Metanephros (tissue), 1 donor: Measurements from ENCODE around the gene DPEP1. TPM values are rescaled to one million over a fixed set of nuclear protein-coding genes. Genes with fewer than 3 reads are reported as not detected.

Source experiments
- total RNA-seq: library from RNA; depleted of rRNA; stranded (reverse); fragments of >200 nt; gene quantifications from one replicate; pipeline ENCODE4 v1.2.3, GENCODE V29; 2014

The DPEP1 gene
- 42.4 TPM for total RNA-seq

DNA sequence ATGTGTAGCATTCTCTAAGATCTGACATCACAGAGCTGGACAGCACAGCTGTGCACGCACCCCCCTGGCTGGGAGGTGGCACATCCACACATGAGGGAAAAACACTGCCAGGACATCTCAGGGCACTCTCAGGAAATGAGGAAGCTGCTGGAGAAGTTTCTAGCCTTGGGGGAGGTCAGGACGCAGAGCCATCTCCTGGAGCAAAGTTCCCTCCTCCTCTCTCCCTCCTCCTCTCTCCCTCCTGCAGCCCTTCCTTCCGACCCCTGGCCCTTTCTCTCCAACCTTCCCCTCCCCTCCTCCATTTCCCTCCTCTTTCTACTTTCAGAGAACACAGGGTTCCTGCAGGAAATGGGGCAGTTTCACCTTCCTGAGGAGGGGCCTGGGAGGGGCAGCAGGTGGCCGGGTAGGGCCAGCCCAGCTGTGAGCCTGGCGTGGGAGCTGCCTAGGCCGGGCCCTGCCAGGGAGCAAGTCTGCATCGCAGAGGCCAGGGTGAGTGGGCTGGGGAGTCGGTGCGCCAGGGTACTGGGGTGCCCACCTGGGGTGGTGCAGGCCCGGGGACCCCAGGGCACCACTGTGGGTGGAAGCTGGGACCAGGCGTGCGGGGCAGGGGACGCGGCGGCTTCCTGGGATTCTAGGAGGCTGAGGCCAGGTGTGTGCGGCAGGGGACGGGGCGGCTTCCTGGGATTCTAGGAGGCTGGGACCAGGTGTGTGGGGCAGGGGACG is at the start of gene DPEP1:
DPEP1 (plus strand) TSS at position 412 of the 723 bp plus-strand sequence. CDS start 16,769 bp downstream, outside the sequence.

DNA sequence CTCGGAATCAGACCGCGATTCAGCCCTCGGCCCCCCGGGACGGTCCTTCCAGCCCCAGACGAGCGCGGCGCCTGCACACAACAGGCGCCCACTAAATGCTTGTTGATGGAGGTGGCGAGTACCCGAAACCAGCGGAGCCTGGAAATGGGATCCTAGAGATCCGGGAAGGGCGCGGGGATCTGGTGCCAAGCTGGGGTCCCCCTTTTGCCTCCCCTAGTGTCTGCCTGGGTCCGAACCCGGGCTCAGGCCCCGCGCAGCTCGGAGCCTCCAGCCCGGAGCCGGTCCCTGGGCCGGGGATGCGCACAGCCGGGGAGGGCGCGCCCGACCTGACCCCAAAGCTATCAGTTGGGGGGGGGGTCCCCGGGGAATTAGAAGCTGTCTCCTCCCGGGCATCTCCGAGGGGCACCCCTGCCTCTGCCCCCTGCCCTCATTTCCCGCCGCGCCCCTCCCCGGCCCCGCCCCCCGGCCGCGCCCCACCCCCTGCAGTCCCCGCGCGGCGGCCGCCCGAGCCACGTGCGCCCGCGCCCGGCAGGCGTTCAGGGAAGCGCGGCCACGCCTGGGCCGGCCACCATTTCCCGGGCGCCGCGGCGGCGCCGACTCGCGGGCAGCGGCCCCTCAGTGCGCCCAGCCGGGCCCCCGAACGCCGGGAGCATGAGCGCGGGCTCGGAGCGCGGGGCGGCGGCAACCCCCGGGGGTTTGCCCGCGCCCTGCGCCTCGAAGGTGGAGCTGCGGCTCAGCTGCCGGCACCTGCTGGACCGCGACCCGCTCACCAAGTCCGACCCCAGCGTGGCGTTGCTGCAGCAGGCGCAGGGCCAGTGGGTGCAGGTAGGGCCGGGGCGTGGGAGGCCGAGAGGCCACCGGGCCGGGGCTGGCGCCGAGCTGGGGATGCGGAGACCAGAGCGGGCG is 37.9 kb upstream of the DPEP1 start, which contains the start of gene CPNE7:
CPNE7 (plus strand) TSS at position 512 of the 906 bp plus-strand sequence; CDS start at position 652, 140 bp downstream.

DNA sequence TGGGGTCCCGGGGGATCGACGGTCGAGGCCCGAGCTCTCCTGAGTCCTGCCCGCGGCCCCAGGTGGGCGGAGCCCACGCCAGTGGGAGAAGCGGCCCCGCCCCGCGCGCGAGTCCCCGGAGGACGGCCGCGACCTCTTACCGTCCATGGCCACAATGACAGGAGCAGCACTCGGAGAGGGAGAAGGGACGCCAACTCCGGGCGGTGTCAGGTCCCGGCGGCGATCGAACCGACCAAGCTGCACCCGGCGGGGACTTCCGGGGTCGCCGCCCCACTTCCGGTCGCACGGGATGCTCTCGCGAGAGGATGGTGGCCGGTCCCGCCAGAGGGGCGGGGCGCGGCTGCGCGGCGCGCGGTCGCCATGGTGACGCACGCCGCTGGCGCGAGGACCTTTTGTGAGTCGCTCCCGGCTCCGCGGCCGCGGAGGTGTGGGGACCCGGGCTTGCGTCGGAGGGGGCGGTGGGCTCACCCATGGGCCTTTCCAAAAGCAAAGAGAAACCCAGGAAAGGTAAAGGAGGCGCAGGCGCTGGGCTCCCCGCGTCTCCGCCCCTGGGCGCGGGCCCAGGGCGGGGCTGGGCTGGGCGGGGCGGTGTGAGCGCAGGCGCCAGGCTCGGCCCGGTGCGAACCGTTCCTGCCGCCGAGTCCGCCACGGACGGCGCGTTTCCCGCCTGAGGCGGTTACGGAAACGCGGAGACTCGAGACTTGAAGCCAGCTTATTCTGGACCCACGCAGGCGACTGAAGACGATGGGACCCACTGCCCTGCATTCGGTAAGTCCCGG is 44.2 kb downstream of the DPEP1 start, which contains the start of the genes CHMP1A and SPATA33:
CHMP1A (minus strand) TSS at position 267 of the 779 bp plus-strand sequence; CDS start at position 147, 120 bp downstream.
SPATA33 (plus strand) TSS at position 395 of the 779 bp plus-strand sequence; CDS start at position 471, 76 bp downstream.

DNA sequence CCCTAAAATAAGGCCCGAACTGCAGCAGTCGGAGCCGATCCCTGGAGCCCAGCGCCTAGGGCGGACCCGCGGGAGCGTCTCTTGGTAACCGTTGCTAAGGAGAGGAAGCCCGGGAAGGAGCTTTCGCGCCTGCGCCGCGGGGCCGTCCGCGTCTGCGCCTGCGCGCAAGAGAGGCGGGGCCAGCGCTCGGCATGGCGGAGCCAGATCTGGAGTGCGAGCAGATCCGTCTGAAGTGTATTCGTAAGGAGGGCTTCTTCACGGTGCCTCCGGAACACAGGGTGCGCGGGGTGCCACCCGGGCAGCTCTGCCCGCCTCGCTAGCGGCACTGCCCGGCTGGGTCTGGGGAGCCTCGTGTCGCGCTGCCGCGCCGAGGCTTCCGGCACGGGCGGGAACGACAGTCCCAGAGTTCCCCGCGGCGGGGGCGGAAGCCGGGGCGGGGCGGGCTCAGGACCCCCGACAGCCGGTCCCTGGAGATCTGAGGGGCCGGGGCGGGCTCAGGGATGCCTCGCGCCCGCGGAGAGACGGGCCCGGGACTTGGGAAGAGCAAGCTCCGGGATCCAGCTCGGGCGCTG is 73.2 kb downstream of the DPEP1 start, which contains the start of gene CDK10:
CDK10 (plus strand) TSS at position 170 of the 572 bp plus-strand sequence; CDS start at position 192, 22 bp downstream.

Other genes starting within 250 kb of the DPEP1 start
- gene ANKRD11, start 123.1 kb upstream of the DPEP1 start, total RNA-seq, result 110 TPM
- 165 TPM for gene SPG7, start 105.2 kb upstream of the DPEP1 start, total RNA-seq
- 5,169 TPM for gene RPL13, start 53.0 kb upstream of the DPEP1 start, total RNA-seq
- gene CPNE7, start 37.9 kb upstream of the DPEP1 start, total RNA-seq, result 2.5 TPM
- 58.0 TPM for gene CHMP1A, start 44.1 kb downstream of the DPEP1 start, total RNA-seq
- gene SPATA33, start 44.2 kb downstream of the DPEP1 start, total RNA-seq, result 10.5 TPM
- 64.4 TPM for gene CDK10, start 73.0 kb downstream of the DPEP1 start, total RNA-seq
- 14.5 TPM for gene SPATA2L, start 88.1 kb downstream of the DPEP1 start, total RNA-seq
- 9.9 TPM for gene VPS9D1, start 107.3 kb downstream of the DPEP1 start, total RNA-seq
- gene ZNF276, start 107.9 kb downstream of the DPEP1 start, total RNA-seq, result 29.6 TPM
- 20.0 TPM for gene FANCA, start 203.0 kb downstream of the DPEP1 start, total RNA-seq
- gene SPIRE2, start 214.8 kb downstream of the DPEP1 start, total RNA-seq, result 7.9 TPM